Left ventricle myocardium inferior (tissue), 1 donor: ENCODE data around the gene PECR. TPM values are rescaled to one million over a fixed set of nuclear protein-coding genes. Genes with fewer than 3 reads are reported as not detected.

Source experiments
- DNase-seq: peaks from one replicate; pipeline ENCODE4 v3.0.0-alpha.2; 2020
- H3K27ac ChIP-seq: fragments of 200-600 bp; replicated peaks from 2 replicates; pipeline ENCODE4 v1.8.0; 2021
- H3K27me3 ChIP-seq: fragments of 200-600 bp; 2 replicates; pipeline ENCODE4 v1.8.0; 2021; ENCODE audit warnings: low read depth
- H3K36me3 ChIP-seq: fragments of 200-600 bp; 2 replicates; pipeline ENCODE4 v1.8.0; 2021
- H3K4me1 ChIP-seq: fragments of 200-600 bp; 2 replicates; pipeline ENCODE4 v1.8.0; 2021
- H3K4me3 ChIP-seq: fragments of 200-600 bp; 2 replicates; pipeline ENCODE4 v1.8.0; 2021; ENCODE audit warnings: mild to moderate bottlenecking, moderate library complexity
- H3K9me3 ChIP-seq: fragments of 200-600 bp; replicated peaks from 2 replicates; pipeline ENCODE4 v1.8.0; 2021
- intact Hi-C: fragments of 100-400 bp; cut with micrococcal nuclease; formaldehyde crosslinking; loops from one replicate; pipeline ENCODE4 v1.11.0; 2022
- total RNA-seq: library from RNA; stranded (reverse); fragmentation: NEBNext Ultra II Directional; extraction: Animal tissue kit (Norgen Biotek cat#: 25700); gene quantifications from one replicate; pipeline ENCODE4 v1.2.1, GENCODE V29; 2021
- TF ChIP-seq, protein P1 (sequence below): fragments of 200-600 bp; IDR thresholded peaks from 2 replicates; pipeline ENCODE4 v1.8.0; 2021; ENCODE audit warnings: antibody characterized with exemption, mild to moderate bottlenecking, borderline replicate concordance
- donor health status: DM: no; HTN: yes; CAD: no; lungs with severe emphysema.

Gene PECR
- total RNA-seq, 1 donor from 2014 or later: 4.0 TPM

DNA sequence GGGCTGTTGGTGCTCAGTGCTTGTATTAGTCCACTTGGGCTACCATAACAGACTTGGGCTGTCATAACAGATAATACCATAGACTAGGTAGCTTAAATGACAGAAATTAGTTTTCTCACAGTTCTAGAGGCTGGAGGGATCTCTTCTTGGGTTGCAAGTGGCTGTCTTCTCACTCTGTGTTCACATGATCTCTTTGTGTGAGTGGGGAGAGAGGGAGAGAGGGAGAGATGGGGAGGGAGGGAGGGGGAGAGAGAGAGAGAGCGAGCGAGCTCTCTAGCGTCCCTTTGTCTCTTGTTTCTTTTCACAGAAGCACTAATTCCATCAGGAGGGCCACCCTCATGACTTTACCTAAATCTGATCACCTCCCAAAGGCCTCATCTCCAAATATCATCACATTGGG, 23.1 kb upstream of the PECR start:
- intact Hi-C loops: no loop called here
- no peaks in the 10 kb centered on the region for H3K27me3 ChIP-seq
- TF ChIP-seq, protein P1, sequence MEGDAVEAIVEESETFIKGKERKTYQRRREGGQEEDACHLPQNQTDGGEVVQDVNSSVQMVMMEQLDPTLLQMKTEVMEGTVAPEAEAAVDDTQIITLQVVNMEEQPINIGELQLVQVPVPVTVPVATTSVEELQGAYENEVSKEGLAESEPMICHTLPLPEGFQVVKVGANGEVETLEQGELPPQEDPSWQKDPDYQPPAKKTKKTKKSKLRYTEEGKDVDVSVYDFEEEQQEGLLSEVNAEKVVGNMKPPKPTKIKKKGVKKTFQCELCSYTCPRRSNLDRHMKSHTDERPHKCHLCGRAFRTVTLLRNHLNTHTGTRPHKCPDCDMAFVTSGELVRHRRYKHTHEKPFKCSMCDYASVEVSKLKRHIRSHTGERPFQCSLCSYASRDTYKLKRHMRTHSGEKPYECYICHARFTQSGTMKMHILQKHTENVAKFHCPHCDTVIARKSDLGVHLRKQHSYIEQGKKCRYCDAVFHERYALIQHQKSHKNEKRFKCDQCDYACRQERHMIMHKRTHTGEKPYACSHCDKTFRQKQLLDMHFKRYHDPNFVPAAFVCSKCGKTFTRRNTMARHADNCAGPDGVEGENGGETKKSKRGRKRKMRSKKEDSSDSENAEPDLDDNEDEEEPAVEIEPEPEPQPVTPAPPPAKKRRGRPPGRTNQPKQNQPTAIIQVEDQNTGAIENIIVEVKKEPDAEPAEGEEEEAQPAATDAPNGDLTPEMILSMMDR: no peak
- H3K9me3 ChIP-seq: no peaks in the 10 kb centered on the region
- no peak overlapping the region for H3K27ac ChIP-seq
- H3K4me3 ChIP-seq: no peak overlapping the region
- no peak for DNase-seq
- H3K36me3 ChIP-seq: no peaks in the 10 kb centered on the region
- H3K4me1 ChIP-seq: peaks cover 11% of the 10 kb centered on the region

DNA sequence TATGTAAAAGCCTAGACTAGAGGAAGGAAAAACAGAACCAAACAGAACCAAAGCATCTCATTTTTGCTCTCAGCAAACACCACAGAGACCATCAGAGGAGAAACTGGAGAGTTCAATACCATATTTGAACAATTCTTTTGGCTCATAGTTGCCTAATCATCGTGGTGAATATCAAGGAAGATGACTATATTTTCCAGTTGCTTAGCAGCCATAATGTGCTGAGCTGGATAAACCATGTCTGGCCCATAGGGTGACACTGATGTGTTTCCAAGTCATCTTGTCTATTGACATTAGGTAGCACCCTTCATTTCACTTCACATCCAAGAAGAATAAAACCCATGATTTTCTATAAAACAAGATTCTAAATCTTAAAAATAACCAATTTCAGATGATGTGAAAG, 21.6 kb upstream of the PECR start:
- no peak overlapping the region for H3K27ac ChIP-seq
- TF ChIP-seq, protein P1: no peak
- no peak for DNase-seq

DNA sequence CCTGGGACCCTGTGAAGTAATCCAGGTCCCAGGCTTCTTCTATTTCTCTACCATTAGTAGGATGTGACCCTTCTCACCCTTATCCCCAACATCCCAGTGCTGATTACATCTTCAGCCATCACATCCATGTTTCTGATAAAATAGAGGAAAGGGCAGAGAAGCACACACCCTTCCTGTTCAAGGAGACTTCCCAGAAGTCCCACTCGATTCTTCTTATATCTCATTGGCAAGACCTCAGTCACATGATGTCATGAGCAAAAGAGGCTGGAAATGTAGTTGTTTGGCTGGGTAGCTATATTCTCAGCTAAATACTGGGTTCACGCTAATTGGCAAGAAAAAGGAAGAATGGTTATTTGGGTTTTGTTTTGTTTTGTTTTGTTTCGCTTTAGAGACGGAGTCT, 19.5 kb upstream of the PECR start:
- Histone ChIP-seq H3K4me1 (no peaks in the 10 kb centered on the region), H3K9me3 (no peaks in the 10 kb centered on the region), H3K36me3 (no peaks in the 10 kb centered on the region), H3K27ac (no peak overlapping the region), H3K4me3 (no peak overlapping the region), H3K27me3 (no peaks in the 10 kb centered on the region)
- intact Hi-C loops: no loop called here
- DNase-seq: no peak
- TF ChIP-seq, protein P1: no peak

More for the DNA sequence above, 21.6 kb upstream of the PECR start:
- intact Hi-C loops: no loop called here
- no peaks in the 10 kb centered on the region for H3K9me3 ChIP-seq
- no peak overlapping the region for H3K4me3 ChIP-seq
- H3K27me3 ChIP-seq: no peaks in the 10 kb centered on the region
- H3K4me1 ChIP-seq: peaks cover 1% of the 10 kb centered on the region
- H3K36me3 ChIP-seq: no peaks in the 10 kb centered on the region

DNA sequence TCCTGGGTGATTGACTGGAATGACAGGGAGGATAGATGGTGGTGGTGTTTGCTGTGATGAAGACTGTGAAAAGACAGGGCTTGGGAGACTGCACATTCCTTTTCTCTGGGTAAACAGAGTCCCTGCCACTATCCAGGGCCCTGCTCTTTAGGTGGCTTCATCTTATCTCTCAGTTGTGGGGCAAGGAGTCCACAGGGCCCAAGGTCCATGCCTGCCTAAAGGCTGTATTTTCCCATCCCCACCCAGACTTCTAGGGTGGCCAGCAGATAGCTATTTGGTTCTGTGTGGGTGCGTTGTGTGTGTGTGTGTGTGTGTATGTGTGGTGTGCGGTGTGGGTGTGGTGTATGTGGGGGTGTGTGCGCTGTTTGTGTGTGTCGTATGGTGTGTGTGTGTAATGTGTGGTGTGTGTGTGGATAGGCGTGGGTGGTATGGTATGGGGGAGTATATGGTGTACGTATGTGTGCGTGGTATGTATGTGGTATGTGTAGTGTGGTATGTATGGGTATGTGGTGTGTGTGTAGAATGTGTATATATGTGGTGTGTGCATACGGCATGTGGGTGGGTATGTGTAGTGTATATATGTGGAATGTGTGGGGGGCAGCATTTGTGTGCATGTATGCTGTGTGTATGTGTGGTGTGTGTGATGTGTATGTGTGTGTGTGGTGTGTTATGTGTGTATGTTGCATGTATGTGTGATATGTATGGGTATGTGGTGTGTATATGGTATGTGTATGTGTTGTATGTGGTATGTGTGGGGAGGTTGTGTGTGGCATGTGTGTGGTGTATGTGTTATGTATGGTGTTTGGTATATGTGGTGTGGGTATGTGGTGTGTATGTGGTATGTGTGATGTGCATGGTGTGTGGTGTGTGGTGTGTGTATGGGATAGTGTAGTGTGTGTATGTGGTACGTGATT, 17.1 kb upstream of the PECR start:
- TF ChIP-seq, protein P1: no peak
- Histone ChIP-seq H3K4me1 (no peaks in the 10 kb centered on the region), H3K27me3 (no peaks in the 10 kb centered on the region), H3K36me3 (no peaks in the 10 kb centered on the region), H3K9me3 (no peaks in the 10 kb centered on the region), H3K4me3 (no peak overlapping the region), H3K27ac (no peak overlapping the region)
- intact Hi-C loops: no loop called here
- DNase-seq: no peak

DNA sequence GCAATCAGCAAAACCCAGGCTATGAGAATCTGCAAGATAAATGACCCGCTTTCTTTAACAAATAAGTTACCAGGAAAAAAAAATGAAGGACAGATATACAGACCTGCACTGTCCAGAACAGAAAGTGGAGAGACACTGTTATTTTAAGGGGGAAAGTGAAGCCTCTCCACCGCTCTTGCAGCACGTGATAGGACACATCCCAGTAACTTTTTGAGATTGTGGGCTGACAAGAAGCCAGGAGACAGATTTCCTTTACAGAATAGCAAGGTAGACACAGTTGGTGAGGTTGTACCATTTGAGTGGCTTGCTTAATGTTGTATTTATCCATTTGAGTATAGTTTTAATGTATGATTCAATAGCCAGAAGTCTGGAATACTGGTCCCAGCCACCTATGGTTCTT, 13.1 kb upstream of the PECR start:
- H3K9me3 ChIP-seq: no peaks in the 10 kb centered on the region
- no peak overlapping the region for H3K27ac ChIP-seq
- no peaks in the 10 kb centered on the region for H3K4me1 ChIP-seq
- DNase-seq: no peak
- TF ChIP-seq, protein P1: no peak
- H3K36me3 ChIP-seq: no peaks in the 10 kb centered on the region
- H3K4me3 ChIP-seq: no peak overlapping the region
- H3K27me3 ChIP-seq: no peaks in the 10 kb centered on the region
- intact Hi-C loops: no loop called here
